T-helper 2 cell (primary cell): ENCODE results near the gene SLC9A6.
A peak's percentile ranks its signal among the peaks of the same experiment; 100 is the strongest.

Experiments
- DNase-seq, 5 experiments: peaks; one replicate each; pipeline versions ENCODE4 v3.0.0 to v3.0.0-alpha.2; 2012 to 2022
- total RNA-seq, 2 donors: gene quantifications; one replicate each; lab custom pipeline; 2026; lab: John Stamatoyannopoulos, UW

The SLC9A6 gene
- 43.8 to 68.3 reads per million in 2 donors for total RNA-seq

- peak; percentile 50 to 82 (median 59) for DNase-seq
Measured at GRCh38 chrX:135985157-135985972, at the start of gene SLC9A6. Gene SLC9A6 (plus strand): TSS chrX:135985435. CDS start chrX:135985659, 224 bp downstream.

GRCh38 chrX:135944486-135944885 lies 40.7 kb upstream of the SLC9A6 start:
- no peak for DNase-seq

GRCh38 chrX:135951291-135951690 lies 33.9 kb upstream of the SLC9A6 start:
- DNase-seq, result no peak

GRCh38 chrX:135973025-135973547 lies 12.1 kb upstream of the SLC9A6 start:
- DNase-seq, result peak in 1 of 5 experiments; percentile 29

GRCh38 chrX:135973548-135974278 lies 11.5 kb upstream of the SLC9A6 start, which contains the start of gene MMGT1:
Gene MMGT1 (minus strand): TSS chrX:135973988. CDS start chrX:135973675, 313 bp downstream.
- DNase-seq, result peak; percentile 61 to 92 (median 74)

GRCh38 chrX:135974279-135974856 lies 10.9 kb upstream of the SLC9A6 start:
- peak in 4 of 5 experiments; percentile 46 to 76 (median 62) for DNase-seq

GRCh38 chrX:135975421-135975820 lies 9.8 kb upstream of the SLC9A6 start:
- DNase-seq, result no peak

- peak in 1 of 5 experiments; percentile 42 for DNase-seq
Measured at GRCh38 chrX:135977611-135978010, 7.6 kb upstream of the SLC9A6 start.

GRCh38 chrX:135981010-135981409 lies 4.2 kb upstream of the SLC9A6 start:
- DNase-seq, result no peak

GRCh38 chrX:135981668-135982067 lies 3.6 kb upstream of the SLC9A6 start:
- no peak for DNase-seq

GRCh38 chrX:135982860-135983259 lies 2.4 kb upstream of the SLC9A6 start:
- no peak for DNase-seq

- no peak for DNase-seq
Measured at GRCh38 chrX:135984256-135984655, 979 bp upstream of the SLC9A6 start.

- DNase-seq, result no peak
Measured at GRCh38 chrX:135984791-135985156, 461 bp upstream of the SLC9A6 start.

- no peak for DNase-seq
Measured at GRCh38 chrX:135985973-135986310, 707 bp downstream of the SLC9A6 start.

- no peak for DNase-seq
Measured at GRCh38 chrX:135988245-135988644, 3.0 kb downstream of the SLC9A6 start.

- no peak for DNase-seq
Measured at GRCh38 chrX:136015016-136015415, 29.8 kb downstream of the SLC9A6 start.

GRCh38 chrX:136016881-136017280 lies 31.6 kb downstream of the SLC9A6 start:
- DNase-seq, result no peak

- no peak for DNase-seq
Measured at GRCh38 chrX:136019226-136019625, 34.0 kb downstream of the SLC9A6 start.

- DNase-seq, result no peak
Measured at GRCh38 chrX:136021160-136021559, 35.9 kb downstream of the SLC9A6 start.

- DNase-seq, result no peak
Measured at GRCh38 chrX:136021903-136022302, 36.7 kb downstream of the SLC9A6 start.

GRCh38 chrX:136025091-136025490 lies 39.9 kb downstream of the SLC9A6 start:
- DNase-seq, result no peak

GRCh38 chrX:136028383-136028984 lies 43.2 kb downstream of the SLC9A6 start:
- DNase-seq, result peak in 2 of 5 experiments; percentile 17 to 56

- DNase-seq, result no peak
Measured at GRCh38 chrX:136029766-136030165, 44.5 kb downstream of the SLC9A6 start.
